GM18508 (cell line): ENCODE measurements around the gene ABHD17B.
"Not testable (repeated sequence)": the region's sequence is repeated elsewhere in the genome, so short reads cannot be mapped to it uniquely, and the experiment has no call there.

ENCODE experiments used
- ATAC-seq: cut with Tn5 transposase; IDR thresholded peaks from one replicate; pipeline ENCODE4 v1.9.1; 2021; ENCODE audit warnings: moderate number of reproducible peaks; ENCODE audit not compliant: insufficient read depth, unreplicated experiment

Gene ABHD17B

DNA sequence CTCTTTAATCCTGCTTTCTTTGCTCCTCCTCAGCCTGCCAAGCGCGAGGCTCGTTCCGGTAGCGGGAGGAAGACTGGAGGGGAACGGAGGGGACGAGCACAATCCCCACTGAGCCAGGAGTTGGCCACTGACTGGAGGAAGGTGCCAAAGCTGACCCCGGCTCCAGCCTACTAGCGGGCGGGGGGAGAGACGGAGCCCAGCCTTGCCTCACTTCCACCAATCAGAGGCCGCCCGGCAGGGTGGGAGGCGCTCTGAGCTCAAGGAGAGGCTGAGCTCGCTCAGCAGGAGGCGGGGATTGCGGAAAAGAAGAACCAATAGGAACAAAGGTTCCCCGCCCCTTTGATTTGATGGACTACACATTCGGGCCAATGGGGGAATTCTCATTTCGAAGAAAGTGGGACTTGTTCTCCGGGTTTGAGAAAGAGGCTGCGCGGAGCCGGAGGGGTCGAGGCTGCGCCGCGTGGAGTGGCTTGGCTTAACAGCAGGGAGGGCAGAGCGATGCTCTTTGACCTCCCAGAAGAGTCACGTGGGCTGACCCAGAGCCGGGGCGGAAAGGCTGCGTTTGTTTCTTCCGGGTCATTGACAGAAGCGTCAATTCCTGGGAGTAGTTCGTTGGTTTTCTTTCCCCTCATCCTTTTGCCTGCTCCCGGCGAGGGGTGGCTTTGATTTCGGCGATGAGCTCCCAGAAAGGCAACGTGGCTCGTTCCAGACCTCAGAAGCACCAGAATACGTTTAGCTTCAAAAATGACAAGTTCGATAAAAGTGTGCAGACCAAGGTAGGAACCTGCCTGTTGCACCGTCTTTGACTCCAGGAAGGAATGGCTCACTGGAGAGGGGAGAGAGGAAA is at the start of gene ABHD17B, which contains the start of gene C9orf85:
TSS of gene ABHD17B (minus strand) at position 133 of the 847 bp plus-strand sequence. CDS start 36,113 bp downstream, outside the sequence.
TSS of gene C9orf85 (plus strand) at position 579 of the 847 bp plus-strand sequence. CDS start at position 675, 96 bp downstream.
- ATAC-seq: peak; percentile 96

GRCh38 chr9:71955300-71955915 is 44.4 kb upstream of the ABHD17B start:
- ATAC-seq: no peak

- ATAC-seq: not testable (repeated sequence)
Observed at GRCh38 chr9:71954652-71955051, 43.7 kb upstream of the ABHD17B start.

DNA sequence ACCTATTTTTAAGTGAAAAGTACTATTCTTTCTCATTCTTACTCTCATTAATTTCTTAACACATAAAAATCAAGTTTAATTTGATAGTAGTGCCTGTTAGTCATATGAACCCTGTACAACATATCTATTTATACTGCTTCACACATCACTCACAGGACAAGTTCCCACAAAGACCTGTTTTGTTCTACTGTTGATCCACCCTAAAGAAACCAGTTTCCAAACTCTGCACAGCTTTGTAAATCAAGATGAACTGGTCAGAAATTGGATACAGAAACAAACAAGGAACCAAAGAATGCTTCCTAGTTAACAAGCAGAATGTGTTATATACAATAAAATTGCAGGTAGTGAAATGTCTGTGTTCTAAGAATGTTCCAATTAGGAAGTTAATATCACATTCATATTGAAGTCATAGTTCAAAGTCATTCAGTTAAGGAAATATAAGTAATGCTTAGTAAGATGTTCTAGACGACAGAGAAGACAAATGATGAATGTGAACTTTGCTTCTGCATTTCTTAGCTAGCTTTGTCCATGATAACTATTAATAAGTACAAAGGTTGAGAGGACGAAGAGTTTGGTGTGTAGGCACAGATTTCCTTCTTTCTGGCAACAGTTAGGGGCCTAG is 33.9 kb upstream of the ABHD17B start:
- no peak for ATAC-seq

GRCh38 chr9:71941998-71942567 is 31.1 kb upstream of the ABHD17B start:
- ATAC-seq: no peak

DNA sequence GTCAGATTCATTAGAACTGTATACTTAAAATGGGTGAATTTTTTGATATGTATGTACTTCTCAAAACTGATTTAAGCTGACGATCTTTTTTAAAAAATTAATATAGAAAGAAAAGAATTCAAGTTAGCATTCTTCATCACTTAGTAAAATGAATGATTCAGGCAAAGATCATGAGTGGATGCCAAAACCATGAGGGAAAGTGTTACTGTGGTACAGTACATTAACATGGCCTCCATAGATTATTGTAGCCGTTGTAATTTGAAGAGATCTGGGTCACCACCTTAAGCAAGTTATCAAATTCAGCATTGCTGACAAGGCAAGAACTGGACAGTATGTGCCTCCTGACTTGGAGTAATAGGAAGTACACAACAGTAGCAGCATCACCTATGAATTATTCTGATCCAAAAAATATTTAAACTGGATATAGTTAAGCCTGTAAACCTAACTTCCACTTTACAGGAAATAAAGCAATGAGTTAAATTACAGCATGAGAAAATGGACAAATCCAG is 30.1 kb upstream of the ABHD17B start:
- no peak for ATAC-seq

DNA sequence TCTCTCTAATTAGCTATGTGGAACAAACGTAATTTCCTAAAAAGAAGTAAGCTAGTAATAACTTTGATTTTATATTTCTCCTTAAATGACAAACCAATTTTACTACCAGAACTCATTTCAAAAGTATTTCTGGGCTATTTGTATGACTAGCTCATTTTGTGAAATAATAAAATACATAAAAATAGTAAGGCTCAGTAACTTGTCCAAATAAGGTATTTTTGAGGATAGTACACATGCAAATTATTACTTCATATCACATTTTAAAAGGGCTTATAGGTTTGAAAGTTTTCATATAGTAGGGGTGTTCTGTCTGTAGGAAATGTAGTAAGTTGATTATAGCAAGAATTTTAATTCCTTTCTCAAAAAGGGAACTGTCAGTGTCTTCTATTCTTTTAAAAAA is 26.9 kb upstream of the ABHD17B start:
- ATAC-seq: no peak

DNA sequence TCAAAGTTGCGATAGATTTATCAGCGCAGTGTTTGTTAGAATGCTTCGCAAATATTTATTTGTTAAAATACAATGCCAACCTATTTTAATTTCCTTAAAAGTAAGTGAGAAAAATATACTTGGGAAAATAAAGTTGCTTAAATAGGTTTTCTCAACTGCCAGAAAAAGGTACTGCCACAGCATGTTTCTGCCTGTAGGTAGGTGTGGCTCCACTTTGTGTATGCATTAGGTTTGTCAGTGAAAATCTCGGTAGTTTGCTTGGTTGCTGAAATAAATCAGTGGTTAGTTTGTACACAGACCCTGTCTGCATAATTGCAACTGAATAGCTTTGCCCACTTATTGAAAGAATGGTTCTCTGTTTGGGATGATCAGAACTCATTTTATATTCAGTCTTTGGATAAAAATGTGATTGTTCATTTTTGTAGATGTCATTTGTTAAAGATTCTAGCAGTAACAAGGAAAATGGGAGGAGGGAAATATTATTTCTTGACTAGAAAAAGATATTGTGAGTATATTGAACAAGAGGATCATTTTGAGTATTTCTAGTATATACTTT is 26.2 kb upstream of the ABHD17B start:
- no peak for ATAC-seq

GRCh38 chr9:71936066-71936465 is 25.1 kb upstream of the ABHD17B start:
- no peak for ATAC-seq

- no peak for ATAC-seq
Observed at GRCh38 chr9:71931166-71931565, 20.2 kb upstream of the ABHD17B start.

DNA sequence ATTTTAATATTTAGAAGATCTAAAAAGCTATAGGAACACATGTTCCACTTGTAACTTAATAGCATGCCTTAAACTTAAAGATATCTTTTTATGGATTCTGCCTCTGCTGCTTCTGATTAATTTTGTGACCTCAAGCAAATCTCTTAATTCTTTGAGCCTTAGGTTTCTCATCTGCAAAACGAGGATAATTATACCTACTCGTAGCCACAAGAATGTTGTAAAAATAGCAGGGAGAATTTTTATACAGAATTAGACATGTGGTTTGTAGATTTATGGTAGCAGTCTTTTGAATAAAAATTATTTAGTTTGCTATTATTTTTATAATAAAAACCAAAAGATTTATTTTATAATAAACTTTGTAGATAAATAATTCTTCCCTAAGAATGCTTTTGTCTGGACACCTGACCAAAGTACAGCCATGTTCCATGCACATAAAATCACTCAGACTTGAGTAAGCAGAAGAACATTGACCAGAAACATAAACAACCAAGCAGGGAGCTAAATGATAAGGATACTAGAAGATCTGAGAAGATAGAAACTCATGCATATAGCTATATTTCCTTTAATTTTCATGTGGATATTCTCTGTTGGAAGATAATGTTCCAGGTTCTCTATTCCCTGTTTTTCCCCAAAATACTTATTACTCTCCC is 18.9 kb upstream of the ABHD17B start:
- ATAC-seq: no peak

GRCh38 chr9:71929223-71929622 is 18.2 kb upstream of the ABHD17B start:
- no peak for ATAC-seq

- no peak for ATAC-seq
Observed at GRCh38 chr9:71928806-71929205, 17.8 kb upstream of the ABHD17B start.

DNA sequence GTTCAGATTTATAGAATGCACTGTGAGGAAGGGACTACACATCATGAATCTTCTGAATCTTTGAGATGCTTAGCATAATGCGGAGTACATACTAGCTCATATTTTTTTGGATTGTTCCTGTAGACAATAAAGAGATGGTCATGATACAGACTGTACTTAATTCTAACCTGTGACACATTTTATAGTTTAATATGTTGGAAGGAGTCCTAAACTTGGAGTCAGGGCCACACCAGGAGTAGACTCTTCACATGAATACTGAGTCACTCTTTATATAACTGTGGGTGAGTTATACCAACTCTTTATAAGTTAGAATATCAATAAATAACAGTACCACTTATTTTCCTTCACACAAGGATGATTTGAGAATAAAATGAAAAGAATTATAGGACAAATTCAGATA is 17.4 kb upstream of the ABHD17B start:
- ATAC-seq: no peak

- no peak for ATAC-seq
Observed at GRCh38 chr9:71925834-71926233, 14.8 kb upstream of the ABHD17B start.

- no peak for ATAC-seq
Observed at GRCh38 chr9:71924576-71924975, 13.6 kb upstream of the ABHD17B start.

DNA sequence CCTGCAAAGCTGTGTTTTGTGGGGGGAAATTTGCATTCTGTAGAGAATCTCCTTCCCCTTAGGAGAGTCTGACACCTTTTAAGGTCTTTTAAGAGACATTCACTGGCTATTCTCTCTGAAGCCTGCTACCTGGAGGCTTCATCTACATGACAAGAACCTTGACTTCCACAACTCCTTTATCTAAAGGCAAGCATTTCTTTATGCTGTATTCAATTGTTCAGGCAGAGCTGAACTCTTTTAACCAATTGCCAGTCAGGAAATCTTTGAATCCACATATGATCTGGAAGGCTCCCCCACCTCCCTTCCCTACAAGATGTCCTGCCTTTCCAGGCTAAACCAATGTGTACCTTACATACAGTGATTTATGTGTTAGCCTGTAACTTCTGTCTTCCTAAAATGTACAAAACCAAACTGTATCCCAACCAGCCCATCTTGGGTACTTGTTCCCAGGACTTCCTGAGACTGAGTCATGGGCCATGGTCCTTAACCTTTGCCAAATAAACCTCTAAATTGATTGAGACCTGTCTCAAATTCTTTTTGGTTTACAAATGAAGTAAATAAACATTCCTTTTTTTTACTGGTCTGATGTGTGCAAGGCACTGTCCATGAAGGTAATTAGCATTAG is 10.3 kb upstream of the ABHD17B start:
- ATAC-seq: no peak

DNA sequence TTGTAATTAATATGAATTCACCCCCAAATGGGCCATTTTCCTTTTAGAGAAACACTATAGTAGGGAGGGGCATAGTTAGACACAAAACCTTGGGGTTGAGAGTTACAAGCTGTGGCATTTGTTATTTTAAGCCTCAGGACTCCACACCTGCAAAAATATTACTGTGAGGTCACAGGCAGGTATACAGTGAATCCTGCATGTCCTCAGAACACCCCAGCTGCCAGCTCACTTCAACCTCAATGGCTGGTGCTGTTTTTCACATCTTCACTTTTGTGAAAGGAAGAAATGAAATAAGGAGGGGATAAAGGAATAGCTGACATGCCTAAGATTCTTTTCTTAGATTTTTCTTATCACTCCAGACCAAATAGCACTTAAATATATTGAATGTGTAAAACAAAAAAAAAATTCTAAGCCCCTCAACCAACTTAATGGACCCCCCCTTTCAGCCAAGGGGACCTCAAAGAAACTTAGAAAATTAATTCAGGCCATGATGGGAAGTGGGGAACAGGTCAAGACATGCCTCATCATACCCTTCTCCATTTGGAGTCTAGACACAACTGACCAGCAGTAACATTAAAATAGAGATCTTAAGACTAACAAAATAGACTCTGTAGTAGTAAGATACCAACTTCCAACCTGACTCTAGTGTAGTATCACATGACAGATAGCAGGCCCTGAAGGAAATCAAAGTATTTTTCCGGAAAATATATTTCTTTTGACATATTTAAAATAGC is 9.6 kb upstream of the ABHD17B start:
- ATAC-seq: no peak

DNA sequence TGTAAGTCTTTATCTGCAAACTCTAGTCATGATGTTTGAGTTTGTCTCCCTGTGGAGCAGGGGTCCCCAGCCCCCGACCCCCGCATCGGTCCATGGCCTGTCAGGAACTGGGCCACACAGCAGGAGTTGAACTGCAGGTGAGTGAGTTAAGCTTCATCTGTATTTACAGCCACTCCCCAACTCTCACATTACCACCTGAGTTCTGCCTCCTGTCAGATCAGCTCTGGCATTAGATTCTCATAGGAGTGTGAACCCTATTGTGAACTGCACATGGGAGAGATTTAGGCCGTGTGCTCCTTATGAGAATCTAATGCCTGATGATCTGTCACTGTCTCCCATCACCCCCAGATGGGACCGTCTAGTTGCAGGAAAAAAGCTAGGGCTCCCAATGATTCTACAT is 7.4 kb upstream of the ABHD17B start:
- no peak for ATAC-seq
